Astrocyte of the cerebellum (primary cell): ENCODE results near the gene PDCD4.

Experiments used
- DNase-seq: peaks from one replicate; pipeline ENCODE4 v3.0.0-alpha.2; 2011; ENCODE audit warnings: low read depth
- H3K4me3 ChIP-seq: 2 replicates; pipeline ENCODE4 v1.5.1; 2011; ENCODE audit warnings: mild to moderate bottlenecking, low read depth, low read length, moderate library complexity
- CTCF ChIP-seq: IDR thresholded peaks from 2 replicates; pipeline ENCODE4 v1.5.1; 2012; ENCODE audit warnings: low read length, low read depth, moderate library complexity, mild to moderate bottlenecking; ENCODE audit errors: missing control alignments
- in situ Hi-C: cut with HindIII; loops from 2 replicates; pipeline ENCODE4 v1.10.0; 2017; ENCODE audit warnings: low sequenced_read_pairs

Gene PDCD4

GRCh38 chr10:110845756-110846620, 25.7 kb upstream of the PDCD4 start:
- in situ Hi-C loops = no loop called here
- no peak overlapping the region for H3K4me3 ChIP-seq
- no peak for DNase-seq
- TF ChIP-seq CTCF = no peak

- H3K4me3 ChIP-seq = no peak overlapping the region
- no peak for DNase-seq
- in situ Hi-C loops = no loop called here
- no peak for TF ChIP-seq CTCF
Measured at GRCh38 chr10:110847374-110847773, 24.4 kb upstream of the PDCD4 start.

GRCh38 chr10:110848106-110848505, 23.6 kb upstream of the PDCD4 start:
- no peak for TF ChIP-seq CTCF
- in situ Hi-C loops = no loop called here
- no peak for DNase-seq
- H3K4me3 ChIP-seq = no peak overlapping the region

- TF ChIP-seq CTCF = no peak
- DNase-seq = no peak
- in situ Hi-C loops = no loop called here
- H3K4me3 ChIP-seq = no peak overlapping the region
Measured at GRCh38 chr10:110850099-110850498, 21.6 kb upstream of the PDCD4 start.

GRCh38 chr10:110851020-110851612, 20.6 kb upstream of the PDCD4 start:
- TF ChIP-seq CTCF = no peak
- no peak overlapping the region for H3K4me3 ChIP-seq
- in situ Hi-C loops = no loop called here
- no peak for DNase-seq

GRCh38 chr10:110852255-110852896, 19.4 kb upstream of the PDCD4 start:
- TF ChIP-seq CTCF = no peak
- DNase-seq = no peak
- H3K4me3 ChIP-seq = no peak overlapping the region
- in situ Hi-C loops = no loop called here
